B cell (primary cell): ENCODE measurements around the gene AKTIP.
A peak's percentile ranks its signal among the peaks of the same experiment; 100 is the strongest.

ENCODE experiments used
- EZH2 ChIP-seq: IDR thresholded peaks from 2 replicates; pipeline ENCODE4 v1.6.1; 2012; ENCODE audit warnings: borderline replicate concordance, low read depth, mild to moderate bottlenecking, moderate library complexity, low read length; ENCODE audit not compliant: insufficient read depth, poor library complexity, severe bottlenecking
- TF ChIP-seq, protein P1 (sequence below): fragments of 200-600 bp; IDR thresholded peaks from one replicate; pipeline ENCODE4 v1.8.0; 2022; ENCODE audit warnings: antibody characterized with exemption, mild to moderate bottlenecking

DNA sequence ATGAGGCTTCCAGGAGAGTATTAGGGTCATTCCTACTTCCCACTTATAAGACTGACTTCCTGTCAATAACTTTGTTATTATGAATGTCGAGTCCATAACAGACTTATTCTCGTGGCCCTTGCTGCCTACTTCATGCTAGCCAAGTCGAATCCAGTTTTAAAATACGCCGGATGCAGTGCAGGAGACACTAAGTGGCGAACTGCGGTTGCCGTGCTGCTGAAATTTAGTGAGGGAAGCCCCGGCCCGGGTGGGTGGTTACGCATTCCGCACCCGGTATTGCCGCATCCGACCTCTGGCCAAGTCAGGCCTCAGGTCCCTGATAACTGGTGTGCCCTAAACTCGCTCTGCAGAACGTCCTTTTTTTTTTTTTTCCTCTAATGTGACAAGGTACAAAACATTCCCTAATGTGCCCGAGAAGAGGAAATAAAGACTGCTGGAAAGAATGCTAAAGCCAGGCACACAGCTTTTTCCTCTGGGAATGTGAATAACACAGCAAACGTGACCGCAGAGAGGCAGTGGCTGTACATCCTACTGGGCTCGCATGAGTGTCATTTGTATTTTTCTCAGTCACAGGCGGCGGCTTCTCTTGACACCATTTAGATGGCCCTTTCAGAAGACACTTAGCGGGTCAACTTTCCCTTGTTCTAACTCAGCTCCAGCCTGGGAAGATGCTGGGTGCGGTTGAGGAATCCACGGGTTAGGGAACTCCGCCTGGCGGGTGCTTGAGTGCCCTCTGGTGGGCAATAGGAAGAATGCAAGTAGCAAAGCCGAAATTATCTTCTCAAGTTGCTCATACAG is 7.1 kb upstream of the AKTIP start:
- TF ChIP-seq, protein P1, sequence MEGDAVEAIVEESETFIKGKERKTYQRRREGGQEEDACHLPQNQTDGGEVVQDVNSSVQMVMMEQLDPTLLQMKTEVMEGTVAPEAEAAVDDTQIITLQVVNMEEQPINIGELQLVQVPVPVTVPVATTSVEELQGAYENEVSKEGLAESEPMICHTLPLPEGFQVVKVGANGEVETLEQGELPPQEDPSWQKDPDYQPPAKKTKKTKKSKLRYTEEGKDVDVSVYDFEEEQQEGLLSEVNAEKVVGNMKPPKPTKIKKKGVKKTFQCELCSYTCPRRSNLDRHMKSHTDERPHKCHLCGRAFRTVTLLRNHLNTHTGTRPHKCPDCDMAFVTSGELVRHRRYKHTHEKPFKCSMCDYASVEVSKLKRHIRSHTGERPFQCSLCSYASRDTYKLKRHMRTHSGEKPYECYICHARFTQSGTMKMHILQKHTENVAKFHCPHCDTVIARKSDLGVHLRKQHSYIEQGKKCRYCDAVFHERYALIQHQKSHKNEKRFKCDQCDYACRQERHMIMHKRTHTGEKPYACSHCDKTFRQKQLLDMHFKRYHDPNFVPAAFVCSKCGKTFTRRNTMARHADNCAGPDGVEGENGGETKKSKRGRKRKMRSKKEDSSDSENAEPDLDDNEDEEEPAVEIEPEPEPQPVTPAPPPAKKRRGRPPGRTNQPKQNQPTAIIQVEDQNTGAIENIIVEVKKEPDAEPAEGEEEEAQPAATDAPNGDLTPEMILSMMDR = peak; percentile 99
- no peak for TF ChIP-seq EZH2
